Measurements from ENCODE around the gene SFMBT2.
"Not testable (repeated sequence)": the region's sequence is repeated elsewhere in the genome, so short reads cannot be mapped to it uniquely, and the experiment has no call there.

The SFMBT2 gene

DNA sequence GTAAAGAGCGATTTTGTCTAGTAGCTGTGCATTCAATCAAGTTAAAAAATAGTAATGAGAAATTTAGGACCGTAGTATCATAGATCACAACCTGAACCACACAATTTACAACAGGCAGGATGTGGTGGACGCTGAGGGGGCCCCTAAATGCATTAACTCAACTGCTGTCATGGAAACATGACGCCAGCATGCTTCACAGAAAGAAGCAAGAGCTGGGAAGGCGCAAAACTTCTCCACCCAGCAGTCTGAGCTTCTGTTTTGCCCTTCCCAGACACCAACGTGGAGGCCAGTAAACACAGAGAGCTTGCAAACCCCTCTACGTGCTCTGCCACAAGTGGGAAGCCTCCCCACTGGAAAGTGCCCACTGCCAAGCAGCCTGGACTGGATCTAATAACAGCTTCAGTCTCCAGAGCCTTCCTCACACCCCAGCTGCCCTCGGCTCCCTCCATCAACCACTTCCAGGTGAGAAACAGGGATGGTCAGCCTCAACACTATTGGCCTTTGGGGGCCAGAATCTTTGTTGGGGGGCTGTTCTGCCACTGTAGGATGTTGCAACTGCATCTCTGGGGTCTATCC lies 151.8 kb downstream of the SFMBT2 start:
- DNase-seq: no peak

GRCh38 chr10:7255517-7255916 lies 155.3 kb downstream of the SFMBT2 start:
- no peak for DNase-seq

DNA sequence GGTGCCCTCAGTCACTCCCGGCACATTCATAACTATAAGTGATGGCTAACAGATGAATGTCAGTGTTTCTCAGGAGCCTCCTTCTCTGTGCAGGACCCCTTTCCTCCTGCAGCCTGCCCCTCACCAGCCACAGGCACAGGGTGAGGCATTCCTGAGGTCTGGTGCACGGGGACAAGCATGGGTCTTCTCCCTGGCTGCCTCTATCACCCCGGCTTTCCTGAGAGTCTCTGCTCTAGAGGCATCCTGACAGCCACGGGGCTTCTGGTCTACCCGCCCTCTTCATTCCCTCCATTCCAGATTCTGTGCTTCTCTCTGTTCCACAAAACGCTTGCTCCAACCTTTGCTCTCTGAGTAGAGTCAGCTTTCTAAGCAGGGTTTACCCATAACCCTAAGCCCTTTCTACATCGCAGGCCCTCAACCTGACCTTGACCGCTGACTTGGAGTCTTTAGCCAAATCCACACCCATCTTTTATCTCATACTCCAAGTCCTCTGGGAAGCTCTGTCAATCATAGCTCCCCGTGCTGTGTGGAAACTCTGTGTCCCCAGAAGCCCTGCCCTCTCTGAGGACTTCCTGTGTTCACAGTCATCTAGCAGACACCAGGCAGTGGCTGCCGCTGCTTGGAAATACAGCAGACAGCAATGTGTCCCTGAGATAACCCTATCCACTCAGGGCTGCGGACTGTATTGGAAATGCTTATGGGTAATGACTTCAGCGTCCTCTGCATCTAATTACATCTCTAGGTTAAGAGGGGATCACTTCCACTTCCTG lies 159.0 kb downstream of the SFMBT2 start:
- DNase-seq: no peak

- DNase-seq: no peak
These were observed 160.6 kb downstream of the SFMBT2 start for GRCh38 chr10:7250236-7250635.

DNA sequence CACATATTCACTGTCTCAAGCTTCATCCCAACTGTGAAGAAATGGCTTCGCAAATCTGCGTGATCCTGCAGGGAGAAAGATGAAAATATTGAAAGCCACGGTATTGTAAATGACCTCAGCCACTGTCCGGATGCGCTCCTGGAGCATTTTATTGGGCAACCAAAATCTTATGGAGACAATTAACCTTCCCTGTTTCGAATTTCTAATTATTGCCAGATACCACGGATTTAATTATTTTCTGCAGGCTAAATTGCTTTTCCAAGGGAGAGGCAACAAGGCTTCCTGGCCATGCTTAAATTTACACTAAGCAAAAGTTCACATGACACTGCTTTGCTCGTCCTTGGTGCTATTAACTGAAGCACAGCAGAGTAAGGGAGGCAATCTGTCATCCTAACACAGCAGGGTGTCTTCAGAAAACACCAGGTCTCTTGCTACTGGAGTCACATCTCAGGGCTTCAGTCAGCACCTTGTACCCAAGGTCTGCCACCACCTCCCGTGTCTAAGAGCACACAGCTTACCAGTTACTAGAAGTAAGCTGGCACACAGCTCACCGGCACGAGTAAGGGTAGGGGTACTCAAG lies 162.2 kb downstream of the SFMBT2 start:
- DNase-seq: no peak

DNA sequence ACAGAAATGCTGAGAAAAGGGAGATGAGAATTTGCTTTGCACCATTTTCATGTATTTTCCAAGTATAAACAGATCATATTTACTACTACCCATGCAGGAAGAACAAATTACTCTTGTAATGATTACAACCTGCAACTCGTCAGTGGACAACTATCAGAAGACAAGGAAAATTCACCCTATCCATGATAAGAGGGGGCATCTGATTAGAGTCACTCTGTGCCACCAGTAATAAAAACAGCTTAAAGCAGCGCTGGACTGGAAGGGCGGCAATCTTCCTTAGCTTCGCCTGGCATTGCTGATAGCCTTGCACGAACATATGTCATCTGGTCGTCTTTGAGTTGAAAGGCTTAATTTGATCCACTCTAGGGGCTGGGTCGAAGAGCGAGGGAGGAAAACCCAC lies 162.7 kb downstream of the SFMBT2 start:
- no peak for DNase-seq

GRCh38 chr10:7245505-7245904 lies 165.3 kb downstream of the SFMBT2 start:
- DNase-seq: no peak

GRCh38 chr10:7243873-7244272 lies 167.0 kb downstream of the SFMBT2 start:
- DNase-seq: no peak

DNA sequence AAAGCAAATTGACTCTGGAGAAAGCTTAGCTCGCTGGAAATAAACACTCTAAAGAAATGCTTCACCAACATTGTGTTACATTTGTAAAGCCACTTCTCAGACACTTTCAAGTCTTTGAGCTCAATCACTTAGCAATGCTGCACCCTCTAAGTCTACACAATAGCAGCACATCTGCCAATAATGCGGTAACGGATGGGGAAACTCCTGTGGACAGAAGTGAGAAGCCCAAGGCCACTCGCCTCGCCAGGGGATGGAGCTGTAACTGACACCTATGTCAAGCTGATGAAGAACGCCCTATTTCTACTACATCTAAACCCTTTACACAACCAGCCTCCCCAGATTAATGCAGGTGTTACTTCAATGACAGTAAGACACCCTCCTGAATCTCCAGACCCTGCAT lies 167.7 kb downstream of the SFMBT2 start:
- no peak for DNase-seq

GRCh38 chr10:7239312-7239985 lies 171.4 kb downstream of the SFMBT2 start:
- DNase-seq: no peak

DNA sequence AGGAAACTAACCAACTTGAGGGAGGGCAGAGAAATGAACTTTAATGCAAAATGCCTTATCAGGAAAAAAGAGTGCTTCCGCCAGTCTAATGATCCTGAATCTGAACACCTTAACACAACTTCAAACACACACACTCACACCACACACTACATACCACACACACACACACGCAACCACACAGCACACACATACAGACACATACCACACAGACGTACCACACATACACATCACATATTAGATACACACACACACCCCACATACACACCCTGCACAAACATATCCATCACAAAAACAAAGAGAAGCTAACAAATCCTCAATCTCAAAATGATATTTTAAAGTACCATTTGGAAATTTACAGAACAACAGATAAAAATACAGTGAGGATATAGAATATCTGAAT lies 175.5 kb downstream of the SFMBT2 start:
- no peak for DNase-seq

- DNase-seq: no peak
These were observed 176.7 kb downstream of the SFMBT2 start for GRCh38 chr10:7234109-7234508.

DNA sequence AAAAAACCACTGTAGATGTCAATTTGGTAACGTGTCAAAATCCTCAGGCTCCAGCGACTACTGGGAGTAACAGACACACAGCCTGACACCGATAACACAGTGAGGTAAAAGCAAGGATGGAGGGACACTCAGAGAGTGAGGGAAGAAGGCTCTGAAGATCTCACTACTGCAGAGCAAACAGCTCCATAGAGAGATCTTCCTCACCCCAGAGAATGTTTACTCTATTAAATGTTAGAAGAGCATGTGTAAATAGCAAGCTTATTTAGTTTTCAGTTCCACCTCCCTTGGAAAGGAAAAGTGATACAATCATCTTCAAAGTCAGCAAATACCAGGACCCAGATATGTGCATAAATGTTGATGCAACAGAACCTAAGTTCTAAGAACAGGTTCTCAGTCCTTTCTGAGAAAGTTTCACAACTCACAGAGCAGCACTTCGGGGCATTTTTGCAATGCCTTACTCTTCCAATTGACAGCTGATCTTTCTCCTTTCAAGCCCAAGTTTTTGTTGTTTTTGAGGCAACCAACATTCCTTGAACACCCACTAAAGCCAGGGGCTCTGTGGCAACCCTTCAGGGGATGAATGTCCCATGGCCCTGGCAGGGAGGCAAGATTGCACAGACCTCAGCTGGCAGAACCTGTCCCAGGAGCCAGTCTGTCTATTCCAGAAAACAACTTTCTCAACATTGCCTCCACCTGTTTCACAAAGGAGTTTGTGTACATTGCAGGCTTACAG lies 177.4 kb downstream of the SFMBT2 start:
- no peak for DNase-seq

DNA sequence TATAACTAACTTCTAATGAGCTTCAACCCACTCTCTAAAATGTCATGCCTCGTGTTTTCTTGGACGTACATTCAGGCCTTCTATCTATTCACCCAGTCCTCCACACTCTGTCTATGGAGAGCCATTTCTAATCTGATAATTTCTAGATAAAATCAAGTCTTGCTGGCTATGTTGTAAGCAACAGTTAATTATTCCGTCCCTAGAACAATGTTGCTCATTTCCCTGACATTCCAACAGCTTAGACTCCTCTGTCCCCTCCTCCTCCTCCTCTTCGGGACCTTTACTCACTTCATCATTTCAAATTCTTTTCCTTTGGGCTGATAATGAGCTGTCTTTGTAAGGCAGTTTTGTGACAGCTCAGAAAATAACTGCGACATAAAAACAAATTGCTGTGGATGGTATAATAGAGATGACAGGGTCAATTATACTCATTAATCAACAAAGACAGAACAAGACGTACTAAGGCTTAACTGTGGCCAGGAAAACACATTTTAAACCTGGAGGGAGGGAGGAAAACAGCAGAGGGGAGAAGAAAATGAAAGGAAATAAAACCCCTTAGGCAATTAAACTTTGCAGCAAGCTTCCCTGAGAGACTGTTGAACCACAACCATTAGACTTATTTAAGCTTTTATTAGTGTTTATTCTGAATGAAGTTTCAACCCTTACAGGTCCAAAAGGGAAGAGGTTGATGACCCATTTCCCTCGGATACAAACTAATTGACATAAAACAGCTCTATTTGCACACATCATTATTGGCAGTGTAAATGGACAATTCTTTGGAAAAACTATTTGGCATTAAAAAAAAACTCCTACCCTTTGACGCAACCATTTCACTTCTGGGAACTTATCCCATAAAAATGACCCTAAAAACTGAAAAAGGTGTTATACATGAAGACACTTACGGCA lies 179.1 kb downstream of the SFMBT2 start:
- no peak for DNase-seq

DNA sequence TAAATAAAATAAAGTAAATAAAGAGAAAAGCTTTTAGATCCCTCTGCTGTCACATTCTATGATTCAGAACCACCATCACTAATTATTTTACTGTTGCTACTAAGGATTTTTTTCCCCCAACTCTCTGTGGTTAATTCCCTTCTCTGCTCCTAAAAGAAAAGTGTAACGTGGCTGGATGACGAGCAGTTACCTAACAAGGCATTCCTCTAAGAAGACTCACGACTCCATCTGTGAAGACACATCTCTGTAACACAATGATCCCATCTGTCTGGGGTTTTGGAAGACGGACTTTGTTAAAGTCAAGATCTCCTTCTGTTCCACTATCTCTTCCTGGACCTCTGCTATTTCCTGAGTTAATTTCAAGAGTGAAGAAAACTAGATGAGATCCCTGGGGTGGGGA lies 179.9 kb downstream of the SFMBT2 start:
- DNase-seq: no peak

- DNase-seq: no peak
These were observed 180.8 kb downstream of the SFMBT2 start for GRCh38 chr10:7230036-7230435.

DNA sequence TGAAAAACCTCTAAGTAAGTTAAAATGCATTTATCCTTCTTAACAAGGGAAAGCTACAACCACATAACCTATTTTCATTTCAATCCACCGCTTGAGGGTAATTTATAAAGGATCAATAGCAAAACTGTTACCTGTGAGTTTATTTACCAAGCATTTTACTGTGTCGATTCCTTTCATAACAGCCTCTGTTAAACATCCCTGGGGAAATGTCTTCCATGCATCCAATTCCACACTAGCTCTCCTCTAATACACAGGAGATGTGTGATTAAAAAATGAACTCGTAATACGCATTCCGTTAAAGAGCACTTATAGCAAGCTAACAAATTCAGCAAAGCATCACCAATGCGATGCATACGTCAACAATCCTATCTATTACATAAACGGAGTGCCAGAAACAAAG lies 185.7 kb downstream of the SFMBT2 start:
- DNase-seq: no peak

DNA sequence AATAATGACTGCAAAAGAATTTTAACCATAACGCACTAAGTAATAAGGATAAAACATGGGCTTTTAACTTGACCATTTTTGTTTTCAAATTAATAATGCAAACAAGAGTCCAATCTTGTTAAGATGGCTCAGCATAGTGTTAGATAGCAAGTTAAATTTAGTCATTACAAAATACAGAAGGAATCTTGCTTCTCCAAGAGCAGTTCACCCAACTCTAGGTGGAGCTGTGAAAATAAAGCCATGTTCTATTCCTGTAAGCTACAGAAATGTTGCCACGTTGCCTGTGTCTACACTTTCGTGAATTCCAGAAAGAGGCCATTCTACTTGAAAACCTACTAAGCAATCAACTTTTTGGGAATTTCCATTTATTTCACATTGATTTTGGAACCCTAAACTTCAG lies 191.9 kb downstream of the SFMBT2 start:
- no peak for DNase-seq

GRCh38 chr10:7212696-7213095 lies 198.1 kb downstream of the SFMBT2 start:
- not testable (repeated sequence) for DNase-seq

GRCh38 chr10:7211857-7212577 lies 198.8 kb downstream of the SFMBT2 start:
- DNase-seq: no peak

DNA sequence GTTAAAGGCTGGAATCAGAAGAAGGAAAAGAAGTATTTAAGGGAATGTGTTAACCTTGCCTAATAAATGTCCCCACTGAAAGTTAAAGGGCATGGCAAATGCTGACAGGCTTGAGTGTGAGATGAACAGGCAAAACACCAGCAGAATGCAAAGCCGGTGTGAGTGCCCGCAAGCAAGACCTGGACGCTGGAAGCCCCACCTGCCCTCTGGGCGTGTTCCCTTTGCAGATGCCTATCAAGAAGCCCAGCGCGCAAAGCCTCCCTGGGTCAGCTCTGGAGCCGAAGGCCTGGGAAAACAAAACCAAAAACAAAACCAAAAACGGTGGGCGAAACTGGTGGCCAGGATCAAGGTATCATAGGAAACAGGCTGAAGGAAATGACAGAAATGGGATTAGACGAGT lies 200.3 kb downstream of the SFMBT2 start:
- DNase-seq: no peak

Measured in NCI-H446 treated with DMSO at 0.1 percent for 48 hours (cell line).